ENCODE data around the gene TOLLIP.
A peak's percentile ranks its signal among the peaks of the same experiment; 100 is the strongest.

The TOLLIP gene

DNA sequence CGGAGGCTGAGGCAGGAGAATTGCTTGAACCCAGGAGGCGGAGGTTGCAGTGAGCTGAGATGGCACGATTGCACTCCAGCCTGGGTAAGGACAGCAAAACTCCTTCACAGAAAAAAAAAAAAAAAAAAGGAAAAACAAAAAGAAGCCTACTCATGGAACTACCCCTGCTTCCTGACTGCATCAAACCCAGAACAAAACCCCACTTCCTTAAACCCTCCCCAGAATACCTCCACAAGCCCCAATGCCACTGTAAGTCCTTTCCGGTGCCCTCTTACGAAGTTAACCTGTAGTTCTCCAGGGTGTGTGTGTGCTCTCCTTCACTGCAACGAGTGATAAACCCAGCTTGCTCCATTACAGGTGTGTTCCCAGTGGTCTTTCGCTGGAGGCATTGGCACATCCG is 8.6 kb upstream of the TOLLIP start:
- DNase-seq (ENCODE audit: insufficient read length, low spot score) (no peak), FAIRE-seq (no peak)

DNA sequence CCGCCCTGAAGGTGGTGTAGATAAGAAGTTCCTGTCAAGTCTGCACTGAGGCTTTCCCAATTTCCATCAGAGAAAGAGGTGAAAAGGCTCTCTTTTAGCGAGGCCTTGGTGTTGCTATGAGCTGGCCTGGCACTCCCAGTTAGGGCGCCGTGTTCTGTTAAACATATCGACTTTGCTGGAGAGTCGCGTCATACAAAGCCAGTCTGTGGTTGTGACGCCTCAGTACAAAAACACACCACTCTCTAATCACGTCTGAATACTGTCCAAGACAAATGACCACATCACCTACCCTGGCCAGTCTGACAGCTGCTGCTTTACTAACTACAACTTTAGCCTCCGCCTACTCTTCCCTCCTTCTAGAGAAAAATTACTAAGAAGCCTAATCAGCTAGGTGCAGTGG is 8.0 kb upstream of the TOLLIP start:
- no peak for FAIRE-seq
- no peak for DNase-seq (ENCODE audit: insufficient read length, low spot score)

DNA sequence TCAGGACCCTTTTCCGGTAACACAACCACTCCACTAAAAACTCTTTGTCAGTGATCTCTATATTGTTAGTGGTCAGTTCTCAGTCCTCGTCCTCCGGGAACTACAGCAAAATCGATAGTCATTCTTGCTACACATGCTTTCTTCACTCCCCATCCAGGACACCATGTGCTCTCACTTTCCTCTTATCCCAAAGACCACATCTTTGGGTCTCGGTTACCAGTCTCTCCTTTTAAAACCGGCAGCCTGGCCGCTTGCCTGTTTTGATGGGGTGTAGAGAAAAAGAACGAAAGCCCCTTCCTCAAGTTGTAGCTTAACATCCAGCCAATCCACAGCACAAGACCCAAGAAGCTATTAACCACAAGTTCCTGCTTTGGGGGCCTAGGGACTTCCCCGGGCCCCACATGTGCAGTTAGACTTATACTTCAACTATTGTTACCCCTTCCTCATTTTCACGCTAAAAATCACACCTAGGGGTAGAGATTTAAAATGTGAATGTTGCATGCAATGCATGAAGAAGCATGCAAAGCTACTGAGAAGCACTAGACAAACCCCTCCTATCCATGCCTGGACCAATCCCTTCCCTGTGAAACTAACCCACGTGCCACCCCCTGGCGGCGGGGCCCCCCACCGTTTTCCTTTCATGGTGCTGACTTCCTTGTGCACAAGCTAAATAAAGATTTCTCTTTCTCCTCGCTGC is 1.5 kb upstream of the TOLLIP start:
- FAIRE-seq: peak; percentile 72
- no peak for DNase-seq (ENCODE audit: insufficient read length, low spot score)

DNA sequence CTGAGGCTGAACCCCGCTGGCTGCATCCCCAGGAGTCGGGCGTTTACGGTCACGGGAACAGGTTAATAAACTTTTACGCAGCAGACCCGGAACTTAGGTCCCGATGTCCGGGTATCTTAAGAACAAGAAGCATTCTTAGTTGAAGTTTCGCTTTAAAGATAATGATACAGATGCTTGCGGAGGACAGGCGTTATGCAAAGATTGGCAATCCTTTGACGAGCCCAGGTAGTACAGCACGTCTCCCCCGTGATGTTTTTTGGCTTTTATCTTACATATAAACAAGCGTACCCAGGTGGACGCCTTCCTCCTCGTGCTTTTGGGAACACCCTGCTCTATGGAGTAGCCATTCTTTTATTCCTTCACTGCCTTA is 871 bp upstream of the TOLLIP start:
- FAIRE-seq (no peak), DNase-seq (ENCODE audit: insufficient read length, low spot score) (no peak)

DNA sequence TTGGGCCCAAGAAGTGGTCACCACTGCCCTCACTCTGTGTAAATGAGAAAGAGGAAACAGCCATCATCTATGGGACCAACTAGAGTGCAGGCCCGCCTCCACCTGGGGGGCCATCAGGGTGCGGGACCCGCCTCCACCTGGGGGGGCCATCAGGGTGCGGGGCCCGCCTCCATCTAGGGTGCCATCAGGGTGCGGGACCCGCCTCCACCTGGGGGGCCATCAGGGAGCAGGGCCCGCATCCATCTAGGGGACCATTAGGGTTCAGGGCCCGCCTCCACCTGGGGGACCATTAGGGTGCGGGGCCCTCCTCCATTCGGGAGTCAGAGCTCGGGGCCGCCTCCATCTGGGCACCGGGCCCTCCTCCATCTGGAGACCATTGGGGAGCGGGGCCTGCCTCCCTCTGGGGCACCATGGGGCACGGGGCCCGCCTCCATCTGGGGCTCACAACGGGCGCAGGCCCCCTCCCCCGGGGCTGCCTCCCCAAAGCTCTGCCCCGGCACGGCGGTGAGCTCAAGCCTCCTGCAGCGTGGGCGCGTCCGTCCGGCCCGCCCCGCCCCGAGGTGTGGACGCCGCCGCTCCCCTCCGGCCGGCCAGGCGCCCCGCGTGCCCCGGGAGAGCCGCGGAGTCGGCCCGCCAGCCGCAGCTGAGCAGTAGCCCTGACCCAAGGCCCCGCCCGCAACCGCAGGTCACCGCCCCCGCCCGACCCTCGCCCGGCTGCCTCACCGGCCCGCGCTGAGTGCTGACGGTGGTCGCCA is 512 bp downstream of the TOLLIP start:
- DNase-seq (ENCODE audit: insufficient read length, low spot score): no peak
- FAIRE-seq: no peak

GRCh38 chr11:1307998-1308742 is 1.3 kb downstream of the TOLLIP start:
- no peak for FAIRE-seq

GRCh38 chr11:1307163-1307870 is 2.1 kb downstream of the TOLLIP start:
- no peak for FAIRE-seq
- DNase-seq (ENCODE audit: insufficient read length, low spot score): no peak

More at GRCh38 chr11:1307998-1308742, 1.3 kb downstream of the TOLLIP start:
- DNase-seq (ENCODE audit: insufficient read length, low spot score): no peak

- DNase-seq (ENCODE audit: insufficient read length, low spot score) (no peak), FAIRE-seq (no peak)
Observed at GRCh38 chr11:1306186-1307162, 3.0 kb downstream of the TOLLIP start.

GRCh38 chr11:1305501-1306056 is 3.9 kb downstream of the TOLLIP start:
- FAIRE-seq: no peak
- DNase-seq (ENCODE audit: insufficient read length, low spot score): no peak

- DNase-seq (ENCODE audit: insufficient read length, low spot score) (no peak), FAIRE-seq (no peak)
Observed at GRCh38 chr11:1305063-1305495, 4.4 kb downstream of the TOLLIP start.

- no peak for FAIRE-seq
Observed at GRCh38 chr11:1304380-1304779, 5.1 kb downstream of the TOLLIP start.

GRCh38 chr11:1303973-1304372 is 5.5 kb downstream of the TOLLIP start:
- DNase-seq (ENCODE audit: insufficient read length, low spot score): no peak
- FAIRE-seq: no peak

More at GRCh38 chr11:1304380-1304779, 5.1 kb downstream of the TOLLIP start:
- DNase-seq (ENCODE audit: insufficient read length, low spot score): no peak

- DNase-seq (ENCODE audit: insufficient read length, low spot score) (no peak), FAIRE-seq (no peak)
Observed at GRCh38 chr11:1303126-1303821, 6.2 kb downstream of the TOLLIP start.

DNA sequence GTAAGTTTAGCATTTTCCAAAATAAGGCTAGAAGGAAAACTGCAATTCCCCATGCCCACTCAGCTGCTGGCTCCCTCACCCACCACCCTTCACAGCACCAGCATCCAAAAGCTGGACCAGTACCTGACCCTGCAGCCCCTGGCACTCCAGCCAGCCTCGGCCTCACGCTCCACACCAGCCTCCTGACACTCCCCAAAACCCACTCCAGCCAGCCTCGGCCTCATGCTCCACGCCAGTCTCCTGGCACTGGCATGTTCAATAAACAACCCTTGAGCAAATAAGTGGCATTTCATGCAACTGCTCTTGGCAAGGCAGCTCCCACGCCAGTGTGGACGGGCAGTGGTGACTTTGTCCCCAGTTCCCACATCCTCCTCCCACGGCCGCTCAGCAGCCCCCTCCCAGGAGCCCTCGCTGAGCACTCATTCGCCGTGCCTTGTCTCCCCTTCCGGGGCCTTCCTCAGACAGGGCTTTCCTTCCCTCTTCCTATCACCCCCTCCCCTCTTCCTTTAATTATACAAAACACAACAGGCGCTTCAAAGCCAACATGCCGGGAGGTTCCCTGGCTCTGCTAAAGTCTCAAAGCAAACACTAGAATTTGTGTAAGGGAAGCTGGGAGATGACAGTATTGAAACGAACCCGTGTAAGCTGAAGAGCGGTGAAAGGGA is 6.8 kb downstream of the TOLLIP start:
- DNase-seq (ENCODE audit: insufficient read length, low spot score) (no peak), FAIRE-seq (no peak)

DNA sequence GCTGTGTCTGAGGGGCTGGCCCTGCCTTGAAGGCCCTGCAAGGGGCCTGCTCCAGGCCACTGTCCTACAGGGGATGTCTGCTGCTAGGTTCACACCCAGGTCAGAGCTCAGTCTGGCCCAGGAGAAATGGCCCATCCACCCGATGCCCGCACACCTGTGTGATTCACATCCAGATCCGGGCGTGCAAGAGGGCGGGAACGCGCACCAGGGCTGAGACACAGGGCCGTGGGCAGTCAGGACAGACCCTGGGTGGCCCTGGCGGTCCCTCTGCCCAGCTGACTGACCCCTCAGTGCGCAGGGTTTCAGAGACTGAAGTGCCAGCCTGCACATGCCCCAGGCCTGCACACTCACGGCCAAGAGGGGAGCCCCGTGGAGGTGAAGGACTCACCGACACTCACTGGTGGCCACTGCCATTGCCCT is 7.4 kb downstream of the TOLLIP start:
- no peak for FAIRE-seq

GRCh38 chr11:1301220-1302000 is 8.0 kb downstream of the TOLLIP start:
- no peak for DNase-seq (ENCODE audit: insufficient read length, low spot score)
- FAIRE-seq: no peak

More for the DNA sequence above, 7.4 kb downstream of the TOLLIP start:
- DNase-seq (ENCODE audit: insufficient read length, low spot score): no peak

GRCh38 chr11:1300569-1301187 is 8.8 kb downstream of the TOLLIP start:
- DNase-seq (ENCODE audit: insufficient read length, low spot score): no peak
- FAIRE-seq: no peak
